ENCODE results near the gene ELP4.

Gene ELP4

DNA sequence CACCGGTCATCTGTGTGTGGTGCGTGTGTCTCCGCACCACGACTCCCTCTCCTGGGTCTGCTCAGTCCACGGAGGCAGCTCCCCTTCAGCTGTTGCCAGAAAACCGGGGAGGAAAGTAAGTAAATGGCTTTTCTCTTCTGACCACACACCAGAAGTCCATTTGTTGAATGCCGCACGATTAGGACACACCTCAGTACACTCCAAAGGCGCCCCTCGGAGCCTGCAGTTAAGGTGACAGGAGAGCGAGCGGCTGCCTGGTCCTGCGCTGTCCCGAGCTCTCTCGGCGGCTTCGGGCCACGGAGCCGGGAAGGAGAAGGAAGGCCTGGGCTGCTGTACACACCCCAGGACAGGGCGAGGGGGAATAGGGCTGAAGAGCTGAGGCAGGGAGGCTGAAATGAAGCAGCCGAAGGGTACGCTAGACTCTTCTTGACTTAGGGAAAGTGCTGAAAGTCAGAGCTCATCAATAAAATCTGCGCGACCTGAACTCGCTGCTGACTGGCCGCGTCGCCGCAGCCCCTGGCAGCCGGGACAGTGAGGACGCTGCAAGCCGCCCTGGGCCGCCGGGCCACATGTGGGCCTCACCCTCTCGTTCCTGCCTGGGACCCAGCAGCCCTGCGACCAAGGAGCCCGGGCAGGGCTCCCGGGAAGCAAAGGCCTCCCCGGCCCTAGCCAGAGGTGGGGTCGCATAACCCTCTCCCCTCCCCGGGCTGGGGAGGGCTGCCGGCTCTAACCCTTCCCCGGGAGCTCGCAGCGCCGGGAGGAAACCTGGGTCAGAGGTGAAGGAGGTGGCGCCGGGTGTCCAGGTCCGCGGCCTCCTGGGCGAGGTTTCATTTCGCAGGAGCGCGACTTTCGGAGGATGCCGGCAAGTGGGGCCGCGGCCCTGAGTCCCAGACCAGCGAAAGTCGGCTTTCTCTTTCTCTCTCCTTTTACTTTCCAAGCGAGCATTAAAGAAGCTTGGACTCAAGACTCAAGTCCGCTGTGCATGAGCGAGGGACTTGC is 303.1 kb downstream of the ELP4 start:
- DNase-seq (ENCODE audit: low read depth) = no peak

DNA sequence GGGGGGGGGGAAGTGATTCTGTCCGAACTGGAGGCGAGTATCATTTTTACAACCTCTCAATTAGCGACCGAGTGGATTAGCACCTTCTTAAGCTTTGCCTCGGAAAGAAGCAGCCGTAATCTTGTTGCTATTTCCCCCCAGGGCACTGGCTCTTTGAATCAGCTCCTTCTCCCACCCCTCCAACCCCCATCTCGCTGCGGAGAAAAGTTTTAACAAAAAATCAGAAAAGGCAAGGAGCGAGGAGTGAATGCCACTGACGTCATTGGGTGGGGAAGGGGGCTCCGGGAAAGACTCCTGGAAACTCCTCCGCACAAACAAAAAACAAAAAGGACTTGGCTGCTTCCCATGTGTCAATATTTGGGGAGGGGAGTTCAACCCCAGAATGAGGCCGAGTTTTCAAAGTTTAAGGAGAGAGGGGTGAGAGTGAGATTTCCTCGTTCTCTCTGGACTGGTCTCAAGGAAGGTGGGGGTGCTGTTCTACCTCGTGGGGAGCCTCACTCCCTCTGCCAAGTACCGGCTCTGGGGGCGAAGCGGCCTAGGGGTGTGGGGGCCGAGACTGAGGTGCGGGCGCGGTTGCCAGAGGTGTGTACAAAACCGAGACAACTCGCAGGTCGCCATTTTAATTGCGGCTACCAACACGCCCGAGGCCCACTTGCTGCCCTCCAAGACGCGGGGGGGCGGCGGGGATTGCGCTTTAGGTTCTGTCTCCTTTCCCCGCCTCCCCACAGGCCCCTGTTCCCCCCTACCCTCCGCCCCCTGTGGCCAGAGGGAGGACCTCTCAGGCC is 304.0 kb downstream of the ELP4 start:
- no peak for DNase-seq (ENCODE audit: low read depth)

DNA sequence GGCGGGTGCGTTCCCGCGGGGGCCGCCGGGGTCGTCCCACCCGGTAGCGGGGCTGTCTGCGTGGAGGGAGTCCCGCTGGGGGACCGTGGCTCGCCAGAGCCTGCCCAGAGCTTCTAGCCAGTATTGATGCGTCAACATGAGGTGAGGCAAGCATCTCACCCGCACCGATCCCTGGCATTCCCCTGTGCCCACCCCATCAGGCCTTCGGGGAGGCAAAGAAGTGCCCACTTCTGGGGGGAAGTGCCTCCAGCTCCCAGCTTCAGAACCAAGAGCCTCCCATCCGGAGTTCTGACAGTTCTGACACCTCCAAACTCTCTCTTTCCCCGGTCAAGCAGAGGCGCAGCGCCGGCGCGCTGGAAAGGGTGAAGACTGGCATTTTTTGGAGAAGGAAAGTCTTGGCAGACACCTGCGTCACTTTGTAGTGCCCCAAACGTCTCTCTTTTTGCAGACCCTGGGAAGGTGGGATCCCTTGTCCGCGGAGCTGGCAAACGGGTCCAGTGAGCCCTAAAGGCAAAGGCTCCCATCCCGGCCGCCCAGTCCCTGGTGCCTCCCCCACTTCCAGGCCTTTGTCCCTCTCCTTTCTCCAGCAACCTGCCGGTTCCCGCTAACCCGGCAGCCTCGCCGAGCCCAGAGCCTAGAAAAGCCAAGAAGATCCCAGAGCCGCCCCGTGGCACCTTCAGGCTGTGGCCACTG is 304.8 kb downstream of the ELP4 start:
- DNase-seq (ENCODE audit: low read depth) = no peak

DNA sequence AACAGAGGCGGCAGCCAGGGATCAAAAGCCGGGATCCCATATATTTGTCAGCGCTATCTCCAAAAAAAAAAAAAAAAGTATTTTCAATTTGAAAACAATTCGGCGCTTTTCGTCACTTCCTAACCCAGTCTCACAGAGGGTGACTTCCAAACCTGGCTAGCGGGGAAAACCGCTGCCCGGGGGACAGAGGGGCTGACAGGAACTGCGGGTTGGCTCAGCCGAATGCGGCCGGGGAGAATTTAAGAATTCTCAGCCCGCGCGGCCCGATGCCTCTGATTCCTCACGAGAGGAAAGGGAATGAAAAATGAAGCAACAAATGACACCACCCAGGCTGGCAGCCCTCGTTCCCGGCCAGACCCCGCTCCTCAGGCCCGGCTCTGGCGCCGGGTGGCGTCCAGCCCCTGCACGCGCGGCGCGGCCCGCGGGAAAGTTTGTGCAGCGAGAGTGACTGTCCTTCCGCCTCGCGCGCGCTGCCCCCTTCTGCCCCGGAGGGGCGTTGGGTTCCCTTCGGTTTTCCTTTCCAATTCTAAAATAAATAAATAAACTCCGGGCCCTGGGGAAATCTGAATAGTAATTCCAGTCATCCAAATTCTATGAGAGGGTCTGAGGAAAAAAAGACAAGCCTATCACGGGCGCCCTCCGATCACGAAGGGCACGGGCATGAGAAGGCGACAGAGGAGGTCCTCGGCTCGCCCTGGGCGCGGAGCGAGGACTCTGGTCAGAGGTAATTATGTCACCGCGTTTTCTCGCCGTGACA is 306.3 kb downstream of the ELP4 start:
- no peak for DNase-seq (ENCODE audit: low read depth)

DNA sequence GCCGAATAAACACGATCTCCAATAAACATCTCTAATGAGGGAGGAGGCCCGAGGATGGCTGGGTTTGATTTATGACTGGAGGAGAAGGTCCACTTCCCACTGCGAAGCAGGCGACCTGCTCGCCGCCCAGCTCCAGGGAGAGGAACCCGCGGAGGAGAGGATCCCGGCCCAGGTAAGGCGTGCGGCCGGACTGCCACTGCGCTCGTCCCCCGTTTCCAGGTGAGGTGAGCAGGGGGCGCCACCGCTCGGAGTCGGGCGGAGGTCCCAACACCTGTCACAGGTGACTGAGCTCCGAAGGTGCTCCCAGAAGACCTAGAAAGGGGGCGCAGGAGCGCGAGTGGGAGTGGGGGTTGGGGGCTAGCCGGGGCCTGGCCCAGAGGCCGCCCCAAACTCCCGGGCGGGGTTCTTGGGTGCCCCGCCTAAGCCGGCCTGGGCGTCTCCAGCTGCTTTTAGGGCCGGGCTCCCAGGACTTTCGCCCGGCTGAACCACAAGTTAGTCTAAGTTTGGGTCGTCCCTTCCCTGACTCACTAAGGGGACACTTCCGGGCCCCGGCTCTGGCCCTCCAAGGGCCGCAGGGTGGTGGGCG is 307.0 kb downstream of the ELP4 start:
- no peak for DNase-seq (ENCODE audit: low read depth)

DNA sequence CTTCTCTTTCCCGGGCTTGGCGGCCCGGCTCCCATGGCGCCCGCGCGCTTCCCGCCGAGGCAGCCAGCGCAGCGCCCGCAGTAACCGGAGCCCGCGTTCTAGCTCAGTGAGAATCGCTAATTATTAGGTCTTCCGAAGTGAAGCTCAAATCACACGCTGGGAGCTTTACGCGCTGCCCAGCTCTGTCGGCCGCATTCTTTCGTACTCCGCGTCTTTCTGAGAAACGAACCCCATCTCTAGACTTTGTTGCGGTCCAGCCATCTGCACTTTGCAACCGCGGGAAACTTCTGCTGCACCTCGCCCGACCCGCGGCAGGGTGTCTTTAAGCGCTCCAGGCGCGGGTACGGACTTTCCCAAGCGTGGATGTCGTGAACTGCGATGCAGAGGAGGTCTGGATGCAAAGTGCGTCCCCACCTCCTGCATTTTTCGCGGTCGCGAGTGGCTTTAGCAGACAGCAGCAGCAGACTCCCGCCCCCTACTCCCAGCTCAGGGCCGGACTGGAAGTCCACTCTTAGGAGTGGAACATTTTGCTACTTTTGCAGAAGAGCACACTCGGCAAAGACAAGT is 307.6 kb downstream of the ELP4 start:
- DNase-seq (ENCODE audit: low read depth) = no peak

DNA sequence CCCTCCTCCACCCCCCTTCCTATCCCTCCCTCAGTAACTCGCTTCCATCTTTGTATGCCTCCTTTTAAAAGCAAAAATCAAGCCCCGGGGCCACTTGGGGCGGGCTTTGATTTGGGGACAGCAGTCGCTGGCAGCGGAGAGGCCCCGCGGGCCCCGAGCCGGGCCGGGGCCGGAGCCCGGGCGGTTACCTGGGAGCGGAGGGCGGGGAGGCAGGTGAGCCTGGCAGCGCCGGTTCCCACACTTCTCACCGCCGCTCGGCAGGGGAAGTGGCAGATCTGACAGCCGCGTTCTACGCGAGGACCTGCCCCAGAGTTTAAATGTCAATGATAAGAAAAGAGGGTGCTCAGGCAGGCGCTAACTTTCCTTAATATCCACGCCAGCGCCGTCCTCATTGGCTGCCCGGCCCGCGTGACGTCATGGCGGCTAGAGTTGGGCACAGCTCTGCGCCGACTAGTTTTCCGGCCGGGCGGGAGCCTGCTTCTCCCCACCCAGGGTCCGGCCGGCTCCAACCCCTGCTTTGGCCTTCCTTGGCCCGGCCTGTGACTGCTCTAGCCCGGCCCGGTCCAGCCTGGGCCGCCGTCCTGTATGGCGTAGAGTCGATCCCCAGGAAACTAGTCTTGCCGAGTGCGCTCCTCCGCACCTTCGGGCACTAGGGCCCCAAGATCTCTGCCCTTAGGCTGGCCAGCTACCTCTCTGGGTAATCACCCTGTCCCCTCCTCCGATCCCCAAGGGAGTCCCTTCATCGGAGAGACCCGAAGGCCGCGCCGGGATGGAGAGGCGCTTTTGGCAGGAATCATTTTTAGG is 308.3 kb downstream of the ELP4 start:
- no peak for DNase-seq (ENCODE audit: low read depth)

DNA sequence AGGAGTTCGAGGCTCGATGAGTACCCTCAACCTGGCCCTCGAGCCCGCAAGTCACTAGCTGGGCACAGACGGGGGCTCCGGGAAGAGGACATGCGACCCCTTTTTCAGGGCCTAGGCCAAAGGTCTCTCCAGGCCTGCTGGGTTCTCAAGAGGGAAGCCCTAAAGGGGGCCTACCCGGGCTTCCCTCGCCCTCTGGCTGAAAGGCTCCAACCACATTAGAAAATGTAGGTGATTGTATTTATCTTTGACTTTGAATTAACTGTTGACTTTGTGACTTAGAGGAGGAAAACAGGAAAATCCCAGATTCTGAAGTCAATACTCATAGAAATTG is 308.8 kb downstream of the ELP4 start:
- DNase-seq (ENCODE audit: low read depth) = no peak

DNA sequence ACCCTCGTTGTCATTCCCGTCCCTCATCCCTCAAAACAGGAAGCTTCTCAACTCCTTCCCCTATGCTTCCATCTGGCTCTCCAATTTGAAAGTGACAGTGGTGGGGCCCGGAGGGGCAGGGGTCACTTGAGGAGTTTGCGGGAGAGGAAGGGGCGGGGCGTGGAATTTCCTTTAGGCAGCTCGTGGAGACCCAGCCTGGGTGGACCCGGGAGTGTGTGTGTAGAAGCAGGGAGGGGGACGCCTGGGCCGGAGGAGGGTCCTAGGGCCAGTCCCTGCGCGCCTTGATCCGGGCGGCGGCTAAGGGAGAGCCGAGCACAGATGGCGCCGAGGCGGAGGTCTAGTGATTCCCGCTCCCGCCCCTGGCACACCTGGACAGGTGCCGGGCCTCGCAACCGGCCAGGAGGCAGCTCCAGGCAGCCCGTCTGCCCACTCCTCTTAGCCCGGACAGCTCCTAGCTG is 309.3 kb downstream of the ELP4 start:
- no peak for DNase-seq (ENCODE audit: low read depth)

DNA sequence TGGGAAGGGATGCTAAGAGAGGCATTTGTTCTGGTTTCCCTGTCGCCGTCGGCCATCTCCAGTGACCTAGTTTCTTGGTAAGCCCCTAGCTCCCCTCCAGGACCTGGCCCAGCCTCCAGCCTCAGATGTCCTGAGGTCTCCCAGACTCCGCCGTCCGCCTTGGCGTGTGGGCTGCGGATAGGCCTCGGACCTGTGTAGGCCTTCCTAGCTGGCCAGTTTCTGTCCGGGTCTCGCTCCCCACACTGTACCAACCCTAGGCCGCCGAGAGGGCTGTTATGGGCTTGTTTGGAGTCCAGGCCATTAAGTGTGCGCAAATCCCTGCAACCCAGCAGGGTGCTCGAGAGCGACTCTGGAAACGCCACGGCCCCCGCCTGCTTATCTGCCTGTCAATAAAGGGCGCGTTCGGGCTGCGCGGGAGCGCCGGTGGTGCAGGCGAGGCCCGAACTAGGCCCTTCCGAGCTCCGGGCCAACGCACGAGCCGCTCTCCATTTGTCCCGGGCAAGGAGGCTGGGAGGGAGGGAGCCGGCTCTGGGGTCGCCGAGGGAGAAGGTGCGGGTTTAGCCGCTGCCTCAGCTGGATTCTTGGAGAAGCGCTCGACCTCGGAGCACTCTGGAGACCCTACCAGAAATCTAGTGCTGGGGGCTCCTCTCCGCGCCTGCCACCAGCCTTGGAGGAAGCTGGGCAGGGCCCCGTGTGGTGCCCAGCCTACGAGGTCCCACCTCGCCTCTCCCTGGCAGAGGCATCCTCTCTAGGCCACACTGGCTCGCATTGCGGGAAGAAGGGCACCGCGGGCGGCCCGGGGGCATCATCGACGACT is 310.3 kb downstream of the ELP4 start:
- no peak for DNase-seq (ENCODE audit: low read depth)

DNA sequence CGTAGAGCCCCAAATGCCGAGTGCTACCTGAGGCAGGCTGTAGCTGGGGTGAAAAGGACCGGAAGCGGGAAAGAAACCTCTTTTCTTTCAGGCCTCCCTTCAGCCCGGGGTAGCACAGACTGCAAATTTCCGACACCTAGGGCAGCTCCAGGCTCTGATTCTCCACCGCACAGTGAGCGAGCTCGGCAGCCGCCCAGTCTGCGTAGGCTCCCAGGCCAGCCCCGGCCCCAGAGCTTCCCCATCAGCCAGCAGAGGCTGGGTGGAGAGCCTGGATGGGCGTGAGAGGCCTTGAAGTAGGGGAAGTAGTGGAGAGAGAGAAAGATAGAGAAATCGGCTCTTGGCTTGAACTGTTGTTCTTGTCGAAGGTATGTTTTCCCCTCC is 310.9 kb downstream of the ELP4 start:
- DNase-seq (ENCODE audit: low read depth) = no peak

DNA sequence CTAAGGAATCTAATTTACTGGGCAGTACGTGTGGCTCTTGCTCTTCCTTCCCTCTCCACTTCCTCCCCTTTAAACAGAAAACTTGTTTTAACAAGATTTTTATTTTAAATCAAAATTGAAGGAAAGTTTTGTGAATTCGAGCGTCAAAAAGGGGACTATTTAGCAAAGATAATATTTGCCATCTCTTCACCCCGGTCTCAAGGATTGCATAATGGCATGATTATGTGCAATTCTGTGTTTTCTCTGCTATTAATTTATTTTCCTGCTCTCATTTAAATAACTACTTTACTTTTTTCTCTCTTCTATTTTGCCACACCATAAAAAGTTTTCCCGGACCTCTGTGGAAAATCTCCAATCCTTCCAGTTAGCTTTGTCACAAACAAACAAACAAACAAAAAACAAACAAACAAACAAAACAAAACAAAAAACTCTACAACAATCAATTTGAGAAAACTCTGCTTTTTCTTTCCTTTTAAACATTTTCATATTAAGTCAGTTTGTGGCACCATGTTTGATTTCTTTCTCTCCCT is 311.7 kb downstream of the ELP4 start:
- no peak for DNase-seq (ENCODE audit: low read depth)

DNA sequence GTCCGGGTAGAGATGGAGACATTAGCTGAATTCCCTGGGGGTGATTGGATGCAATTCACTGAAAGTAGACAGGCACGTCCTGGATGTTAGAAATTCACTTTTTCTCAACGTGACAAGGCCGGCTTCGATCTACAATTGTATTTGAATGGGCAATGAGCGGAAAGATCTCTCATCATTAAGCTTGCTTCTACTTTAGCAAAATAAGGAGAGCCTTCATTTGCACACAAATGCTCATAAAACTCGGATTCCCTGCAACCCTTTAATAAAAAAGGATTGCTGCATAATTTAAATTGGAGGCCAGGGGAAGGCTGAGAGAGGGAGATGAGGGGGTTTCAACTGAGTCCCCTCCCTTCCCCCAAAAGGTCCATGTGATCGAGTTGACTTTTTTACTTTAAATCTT is 312.2 kb downstream of the ELP4 start:
- DNase-seq (ENCODE audit: low read depth) = no peak

DNA sequence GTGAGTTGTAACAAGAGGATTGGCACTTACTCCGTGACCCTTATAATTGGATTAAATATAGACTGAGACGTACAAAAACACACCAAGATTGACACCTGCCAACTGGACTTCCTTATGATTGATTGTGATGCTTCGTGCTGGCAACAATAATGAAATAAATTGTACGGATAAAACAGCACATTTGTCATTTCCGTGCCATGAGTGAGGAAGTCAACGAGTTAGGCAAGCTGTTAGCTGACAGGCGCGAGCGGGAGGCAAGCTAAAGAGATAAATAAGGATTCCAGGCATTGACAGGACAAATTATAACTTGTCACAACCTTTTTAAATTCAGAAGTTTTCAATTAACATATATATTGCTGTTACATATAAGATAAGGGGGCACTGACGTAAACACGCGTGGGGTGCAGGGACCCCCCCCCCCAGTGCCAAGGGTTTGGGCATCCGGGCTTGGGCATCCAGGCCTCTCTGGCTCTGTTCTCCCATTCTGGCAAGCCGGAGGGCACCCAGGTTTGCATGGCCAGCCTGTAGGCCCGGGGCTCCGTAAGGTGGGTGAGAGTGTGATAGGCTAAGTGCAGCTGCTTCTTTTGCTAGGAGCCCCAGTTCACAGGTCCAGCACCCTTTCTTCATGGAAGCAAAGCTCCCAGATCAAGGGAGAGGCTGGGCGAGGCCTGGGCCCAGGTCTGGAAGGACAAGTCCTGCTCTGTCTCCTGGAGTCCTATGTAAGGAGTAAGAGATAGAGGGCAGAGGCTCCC is 312.8 kb downstream of the ELP4 start:
- no peak for DNase-seq (ENCODE audit: low read depth)

DNA sequence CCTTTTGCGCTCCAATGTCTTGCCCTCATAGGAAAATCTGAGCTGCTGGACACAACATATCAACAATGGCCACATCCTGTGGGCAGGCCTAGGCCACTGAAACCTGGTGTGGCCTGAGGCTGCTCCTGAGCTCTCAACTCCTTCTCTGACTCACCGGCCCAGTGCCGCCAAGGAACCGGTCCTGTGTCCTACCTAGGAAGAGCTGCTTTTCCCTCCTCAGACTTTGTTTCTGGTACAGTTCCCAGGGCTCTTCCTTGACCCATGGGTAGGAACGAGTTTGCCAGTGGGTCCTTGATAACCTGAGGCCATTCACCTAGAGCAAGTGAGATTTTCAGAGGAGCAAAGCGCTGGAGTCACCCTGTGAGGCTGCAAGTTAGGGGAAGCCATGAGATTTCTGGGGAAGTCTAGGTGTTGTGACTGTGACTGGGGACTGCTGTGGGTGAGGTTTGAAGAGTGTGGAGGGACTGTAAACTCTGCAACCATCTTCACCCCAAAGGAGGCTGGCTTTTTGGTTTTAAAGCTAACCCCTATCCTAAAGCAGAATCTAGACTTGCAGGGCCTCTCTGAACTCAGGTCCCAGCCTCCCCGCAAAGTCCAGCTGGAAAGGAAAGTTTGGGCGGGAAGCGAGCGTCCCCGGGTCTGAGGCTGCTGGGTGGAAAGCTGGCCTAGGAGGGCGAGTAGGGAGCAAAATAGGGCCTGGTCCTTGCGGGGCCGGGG is 313.5 kb downstream of the ELP4 start:
- DNase-seq (ENCODE audit: low read depth) = no peak

DNA sequence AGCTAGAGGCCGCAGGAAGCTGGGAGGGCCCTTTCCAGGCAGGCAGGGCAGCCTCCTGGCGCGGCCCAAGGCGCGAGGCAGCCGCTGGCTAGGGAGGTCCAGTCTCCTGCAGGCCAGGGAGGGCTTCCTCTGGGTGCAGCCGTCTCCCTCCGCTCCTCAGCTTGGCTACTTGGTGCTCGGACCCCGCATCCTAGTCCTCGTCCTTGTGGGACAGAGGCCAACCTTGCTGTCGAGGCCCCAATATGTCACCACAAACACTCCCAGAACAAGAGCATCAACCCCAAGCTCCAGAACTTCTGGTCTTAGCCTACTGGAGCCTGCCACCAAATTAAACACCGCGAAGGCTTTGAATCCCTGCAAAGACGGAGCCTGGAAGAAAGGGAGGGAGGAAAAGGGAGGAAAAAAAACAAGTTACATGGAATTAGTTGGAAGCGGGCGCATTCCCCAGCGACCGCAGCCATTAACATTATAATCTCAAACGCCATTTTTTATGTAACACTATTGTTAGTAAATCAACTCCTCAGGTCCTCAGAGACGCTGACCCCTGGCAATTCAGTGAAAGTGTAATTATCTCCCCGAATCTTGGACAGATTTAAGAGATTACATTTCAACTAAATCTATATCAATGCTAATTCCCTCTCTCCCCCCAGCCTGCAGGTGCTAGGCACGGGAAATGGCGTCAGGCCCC is 314.2 kb downstream of the ELP4 start:
- no peak for DNase-seq (ENCODE audit: low read depth)

DNA sequence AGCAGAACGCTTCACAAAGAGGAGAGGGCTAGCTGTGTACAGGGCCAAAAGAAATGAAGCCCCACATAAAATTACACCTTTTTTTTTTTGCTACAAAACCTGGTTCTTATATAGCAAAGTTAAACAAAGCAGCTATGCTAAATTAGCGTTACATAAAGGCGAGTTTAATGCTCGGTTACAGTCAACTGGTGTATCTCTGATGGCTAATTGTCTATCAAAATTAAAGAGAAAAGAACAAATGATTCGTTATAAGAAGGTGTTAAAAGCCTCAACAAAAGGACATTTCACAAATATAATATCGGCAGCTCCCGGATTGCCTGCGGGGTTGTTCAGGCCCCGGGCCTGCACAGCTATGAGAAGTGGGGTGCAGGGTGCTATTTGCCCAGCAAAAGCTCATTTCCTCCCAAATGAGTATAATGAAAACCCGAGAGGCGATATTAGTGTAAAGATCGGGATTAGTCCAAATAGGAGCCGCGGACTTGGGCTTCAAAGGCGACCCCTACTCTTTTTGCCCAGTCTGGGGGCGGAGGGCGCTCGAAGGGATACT is 314.8 kb downstream of the ELP4 start:
- DNase-seq (ENCODE audit: low read depth) = no peak

Measured in CMK (cell line).